ENCODE results near the gene RXRA.

- TF ChIP-seq POLR2A (IDR thresholded peaks at IDR 0.05; ENCODE audit: low read length) (no peak), GATA1 (IDR thresholded peaks at IDR 0.05; ENCODE audit: low read depth, low read length) (no peak)
These were observed 109.5 kb downstream of the RXRA start for GRCh38 chr9:134435550-134436378.
